ENCODE data around the gene FMO4.

GRCh38 chr1:171267391-171267790 lies 46.6 kb upstream of the FMO4 start:
- no peak for TF ChIP-seq CTCF (IDR thresholded peaks at IDR 0.05)
- no peak for TF ChIP-seq POLR2A (IDR thresholded peaks at IDR 0.05; ENCODE audit: low read depth)

Measured in esophagus muscularis mucosa (tissue), 3 donors.